Measurements from ENCODE around the gene AAR2. TPM values are rescaled to one million over a fixed set of nuclear protein-coding genes. Genes with fewer than 3 reads are reported as not detected.

Gene AAR2
- polyA plus RNA-seq, 1 experiment: 54.4 TPM

GRCh38 chr20:36199345-36200257 is 36.7 kb upstream of the AAR2 start:
- Histone ChIP-seq H3K4me3 (ENCODE audit: low read depth, low read length) (no peak overlapping the region), H3K27me3 (ENCODE audit: control insufficient read depth, insufficient read depth, low read length) (no peaks in the 10 kb centered on the region), H3K36me3 (ENCODE audit: control insufficient read depth, insufficient read depth, low read length) (no peaks in the 10 kb centered on the region)
- CTCF ChIA-PET: interaction anchor here (0.6 to 8.1 kb wide), 32 partner anchors 10 to 266 kb away, joined by 3 to 84 read pairs (median 4); partner anchors contain the start of genes AAR2 and SCAND1
- peak; percentile 14 for DNase-seq (ENCODE audit: low read depth)
- POLR2A ChIA-PET: interaction anchor here (0.5 kb wide), 1 partner anchor 918 kb away, joined by 5 read pairs; no protein-coding TSS in a partner anchor
- peak; percentile 97 for TF ChIP-seq CTCF (IDR thresholded peaks at IDR 0.05; ENCODE audit: insufficient read depth, low read depth, low read length)

- CTCF ChIA-PET: interaction anchor here (0.6 to 8.1 kb wide), 19 partner anchors 9 to 246 kb away, joined by 3 to 84 read pairs (median 9); partner anchors contain the start of genes AAR2 and SCAND1
- no peak for DNase-seq (ENCODE audit: low read depth)
These were observed 35.8 kb upstream of the AAR2 start for GRCh38 chr20:36200451-36200850.

GRCh38 chr20:36201198-36201597 is 35.1 kb upstream of the AAR2 start:
- CTCF ChIA-PET: interaction anchor here (0.5 to 8.1 kb wide), 9 partner anchors 7 to 553 kb away, joined by 3 to 84 read pairs (median 9); no protein-coding TSS in a partner anchor

More at GRCh38 chr20:36200451-36200850, 35.8 kb upstream of the AAR2 start:
- Histone ChIP-seq H3K4me3 (ENCODE audit: low read depth, low read length) (no peak overlapping the region), H3K27me3 (ENCODE audit: control insufficient read depth, insufficient read depth, low read length) (no peaks in the 10 kb centered on the region), H3K36me3 (ENCODE audit: control insufficient read depth, insufficient read depth, low read length) (no peaks in the 10 kb centered on the region)
- POLR2A ChIA-PET: no interaction called here
- no peak for TF ChIP-seq CTCF (IDR thresholded peaks at IDR 0.05; ENCODE audit: insufficient read depth, low read depth, low read length)

GRCh38 chr20:36202891-36203338 is 33.4 kb upstream of the AAR2 start:
- peak; percentile 100 for TF ChIP-seq CTCF (IDR thresholded peaks at IDR 0.05; ENCODE audit: insufficient read depth, low read depth, low read length)
- ChIA-PET CTCF (interaction anchor here (0.6 to 8.1 kb wide), 41 partner anchors 8 to 551 kb away, joined by 3 to 84 read pairs (median 4); no protein-coding TSS in a partner anchor), POLR2A (interaction anchor here (0.6 kb wide), 1 partner anchor 39 kb away, joined by 3 read pairs; no protein-coding TSS in a partner anchor)
- DNase-seq (ENCODE audit: low read depth): no peak
- Histone ChIP-seq H3K27me3 (ENCODE audit: control insufficient read depth, insufficient read depth, low read length) (no peaks in the 10 kb centered on the region), H3K36me3 (ENCODE audit: control insufficient read depth, insufficient read depth, low read length) (no peaks in the 10 kb centered on the region), H3K4me3 (ENCODE audit: low read depth, low read length) (no peak overlapping the region)

More at GRCh38 chr20:36201198-36201597, 35.1 kb upstream of the AAR2 start:
- POLR2A ChIA-PET: no interaction called here
- Histone ChIP-seq H3K4me3 (ENCODE audit: low read depth, low read length) (no peak overlapping the region), H3K27me3 (ENCODE audit: control insufficient read depth, insufficient read depth, low read length) (no peaks in the 10 kb centered on the region), H3K36me3 (ENCODE audit: control insufficient read depth, insufficient read depth, low read length) (no peaks in the 10 kb centered on the region)
- DNase-seq (ENCODE audit: low read depth): no peak
- no peak for TF ChIP-seq CTCF (IDR thresholded peaks at IDR 0.05; ENCODE audit: insufficient read depth, low read depth, low read length)

- ChIA-PET POLR2A (no interaction called here), CTCF (interaction anchor here (0.8 to 8.1 kb wide), 8 partner anchors 9 to 551 kb away, joined by 3 to 84 read pairs (median 6); no protein-coding TSS in a partner anchor)
- no peaks in the 10 kb centered on the region for H3K27me3 ChIP-seq (ENCODE audit: control insufficient read depth, insufficient read depth, low read length)
- DNase-seq (ENCODE audit: low read depth): no peak
- peaks cover 1% of the 10 kb centered on the region; the same call in 1 of the 2 replicates for H3K36me3 ChIP-seq (ENCODE audit: control insufficient read depth, insufficient read depth, low read length)
- TF ChIP-seq CTCF (IDR thresholded peaks at IDR 0.05; ENCODE audit: insufficient read depth, low read depth, low read length): no peak
- H3K4me3 ChIP-seq (ENCODE audit: low read depth, low read length): no peak overlapping the region
These were observed 32.4 kb upstream of the AAR2 start for GRCh38 chr20:36203861-36204260.

All from BJ (cell line).